Fibroblast of skin of scalp (primary cell): ENCODE measurements around the gene PORCN. TPM values are rescaled to one million over a fixed set of nuclear protein-coding genes. Genes with fewer than 3 reads are reported as not detected.

Experiments used
- DNase-seq: peaks from one replicate; pipeline ENCODE4 v3.0.0-alpha.2; 2013
- polyA plus RNA-seq, 2 experiments: library from polyadenylated mRNA; unstranded; fragments of 120-200 nt; gene quantifications; one replicate each; pipeline ENCODE4 v1.2.1, GENCODE V29; 2013; ENCODE audit not compliant: insufficient read length in 2 of 2

PORCN gene
- polyA plus RNA-seq (2013, experiment 1 of 2; ENCODE audit: insufficient read length) = 8.6 TPM
- 8.8 TPM for polyA plus RNA-seq (2013, experiment 2 of 2; ENCODE audit: insufficient read length)

- DNase-seq = peak; percentile 62
These were observed at the start of gene PORCN for GRCh38 chrX:48508400-48509244. TSS of gene PORCN (plus strand) at chrX:48508992. CDS start at chrX:48509821, 829 bp downstream.

- DNase-seq = no peak
These were observed 49.3 kb upstream of the PORCN start for GRCh38 chrX:48459483-48459882.

DNA sequence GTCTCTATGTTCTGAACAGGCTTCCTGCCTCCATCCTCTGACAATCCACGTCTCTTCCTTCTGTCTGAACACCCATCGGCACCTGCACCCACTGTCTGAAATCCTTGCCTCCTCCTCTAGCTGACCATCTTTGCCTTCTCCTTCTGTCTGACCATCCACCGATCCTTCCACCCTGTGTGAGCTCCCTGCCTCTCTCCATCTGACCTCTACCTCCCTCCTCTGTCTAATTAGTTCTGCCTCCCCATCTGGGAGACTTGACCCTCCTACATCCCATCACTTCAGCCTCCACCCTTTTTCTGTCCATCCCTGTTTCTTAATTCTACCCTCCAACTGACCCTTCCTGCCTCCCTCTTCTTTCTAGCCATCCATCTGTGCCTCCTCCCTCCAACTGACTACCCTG, 48.8 kb upstream of the PORCN start:
- DNase-seq = no peak

- DNase-seq = no peak
These were observed 48.2 kb upstream of the PORCN start for GRCh38 chrX:48460606-48461005.

DNA sequence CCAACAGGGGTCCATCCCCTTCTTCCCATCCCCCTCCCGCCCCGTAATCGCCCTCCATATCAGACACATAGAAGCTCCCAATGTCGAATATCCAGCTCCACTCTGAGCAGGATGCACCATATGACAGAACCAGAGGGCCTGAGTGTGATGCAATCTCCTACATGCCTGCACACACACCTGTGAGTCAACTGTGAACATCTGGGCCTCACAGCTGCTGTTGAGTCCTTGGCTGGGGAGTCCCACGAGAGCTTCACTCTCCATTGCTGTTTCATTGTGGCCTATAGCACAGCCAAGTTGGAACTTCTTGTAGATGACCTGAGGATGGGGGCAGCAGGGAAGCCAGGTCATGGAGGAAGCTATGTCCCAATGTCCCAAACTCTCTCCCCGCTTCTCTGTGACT, 47.0 kb upstream of the PORCN start:
- DNase-seq = no peak

DNA sequence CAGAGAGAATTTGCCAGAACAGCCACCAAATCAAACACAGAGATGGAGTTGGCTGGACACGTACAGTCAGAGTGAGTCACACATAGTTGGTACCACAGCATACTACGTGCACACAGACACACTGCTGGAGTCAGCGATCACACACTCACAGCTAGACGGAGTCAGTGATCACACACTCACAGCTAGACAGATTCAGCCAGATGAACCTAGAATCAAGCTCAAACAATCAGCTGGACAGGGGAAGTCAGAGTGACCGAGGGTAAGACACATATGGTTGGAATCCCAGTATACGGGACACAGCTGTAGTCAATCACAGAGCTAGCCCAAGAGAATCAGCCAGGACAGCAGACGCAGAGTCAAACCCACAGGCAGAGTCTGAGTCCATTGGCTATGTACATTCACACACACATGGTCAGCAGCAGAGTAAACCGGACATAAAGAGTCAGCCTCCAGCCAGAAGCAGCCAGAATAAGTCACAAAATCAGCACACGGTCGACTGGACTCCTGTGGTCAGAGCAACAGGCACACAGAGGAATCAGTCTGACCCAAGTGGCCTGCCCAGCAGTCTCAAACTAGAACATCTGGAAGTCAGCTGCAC, 43.4 kb upstream of the PORCN start:
- peak; percentile 94 for DNase-seq

DNA sequence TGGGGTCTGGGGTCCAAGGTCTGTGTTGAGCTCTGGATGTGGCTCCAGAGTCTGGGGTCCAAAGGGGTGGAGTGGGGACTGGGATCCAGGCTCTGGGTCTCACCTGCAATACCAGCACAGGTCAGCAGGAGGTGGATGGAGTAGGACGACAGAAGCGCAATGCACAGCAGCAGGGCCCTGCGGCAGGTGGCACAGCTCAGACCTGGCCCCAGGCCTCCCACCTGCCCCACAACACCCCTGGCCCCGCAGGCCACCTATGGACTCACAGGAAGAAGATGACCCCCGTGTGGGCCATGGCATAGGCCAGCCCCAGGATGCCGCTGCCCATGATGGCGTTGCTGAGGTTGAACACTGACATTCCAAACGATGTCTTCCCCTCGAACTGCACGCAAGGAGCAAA, 42.1 kb upstream of the PORCN start:
- DNase-seq = no peak

- DNase-seq = no peak
These were observed 41.5 kb upstream of the PORCN start for GRCh38 chrX:48467281-48467761.

DNA sequence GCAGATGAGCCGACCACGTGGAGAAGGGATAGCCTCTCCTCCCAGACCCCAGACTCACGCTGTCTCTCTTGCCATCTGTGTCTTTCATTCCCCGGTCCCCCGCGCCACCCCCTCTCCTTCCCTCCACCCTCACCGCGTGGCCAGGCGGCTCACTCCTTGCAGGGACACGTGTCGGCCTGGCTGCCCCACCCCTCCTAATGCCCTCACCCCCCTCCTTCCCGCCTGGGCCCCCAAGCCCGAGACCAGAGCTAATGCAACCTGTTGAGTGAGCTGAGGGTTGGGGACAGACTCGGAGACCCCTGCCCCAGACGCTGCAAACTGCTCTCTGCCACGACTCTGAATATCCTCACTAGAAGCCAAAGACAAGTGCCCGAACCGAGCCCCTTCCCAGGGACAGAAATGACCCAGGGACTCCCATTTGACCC, 40.5 kb upstream of the PORCN start:
- DNase-seq = no peak

- DNase-seq = no peak
These were observed 39.8 kb upstream of the PORCN start for GRCh38 chrX:48468693-48469691.

DNA sequence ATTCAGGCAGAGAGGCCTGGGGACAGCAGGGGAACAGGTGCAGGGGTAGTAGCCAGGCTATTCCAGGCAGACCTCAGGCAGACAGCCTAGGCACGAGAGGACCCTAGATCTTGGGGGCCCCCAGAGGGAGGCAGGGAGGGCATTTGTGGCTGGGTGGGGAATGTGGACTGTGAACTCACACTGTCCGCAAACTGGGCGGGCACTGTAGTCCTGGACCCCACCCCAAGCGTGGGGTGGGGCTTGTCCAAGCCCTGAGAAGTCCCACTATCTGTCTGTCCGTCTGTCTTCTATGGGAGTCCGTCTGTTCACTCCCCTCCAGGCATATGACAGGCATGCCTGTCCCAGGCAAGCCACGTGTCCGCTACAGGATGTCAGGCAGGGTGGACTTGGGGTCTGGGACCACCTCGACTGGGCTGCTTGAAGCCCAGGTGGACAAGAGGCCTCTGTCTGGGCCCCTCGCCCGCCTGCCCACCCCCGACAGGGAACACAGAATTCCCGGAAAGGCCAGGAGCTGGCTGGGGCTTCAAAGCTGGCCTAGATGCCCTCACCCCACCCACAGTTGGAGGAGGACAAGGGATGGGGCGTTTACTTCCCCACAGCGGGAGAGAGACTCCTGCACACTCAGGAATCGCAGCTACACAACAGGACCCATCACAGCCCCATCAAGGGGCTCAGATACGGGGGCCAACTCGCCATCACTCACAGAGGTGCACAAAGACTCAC, 38.5 kb upstream of the PORCN start, which contains the start of gene SLC38A5:
Gene SLC38A5 (minus strand): TSS at position 151 of the 723 bp plus-strand sequence. CDS start 2,336 bp downstream, outside the sequence.
- no peak for DNase-seq

DNA sequence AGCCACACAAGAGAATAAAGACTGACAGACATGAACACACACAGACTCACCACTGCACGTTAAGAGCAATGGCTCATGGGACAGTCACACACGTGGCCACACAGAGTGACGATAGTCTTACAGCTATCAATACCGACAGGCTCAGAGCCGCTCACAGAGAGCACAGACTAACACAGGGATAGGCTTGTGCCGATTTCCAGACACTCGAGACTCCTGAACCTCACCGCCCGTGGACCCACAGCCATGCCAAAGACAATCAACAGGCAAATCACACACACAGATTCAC, 38.0 kb upstream of the PORCN start:
- DNase-seq = no peak

DNA sequence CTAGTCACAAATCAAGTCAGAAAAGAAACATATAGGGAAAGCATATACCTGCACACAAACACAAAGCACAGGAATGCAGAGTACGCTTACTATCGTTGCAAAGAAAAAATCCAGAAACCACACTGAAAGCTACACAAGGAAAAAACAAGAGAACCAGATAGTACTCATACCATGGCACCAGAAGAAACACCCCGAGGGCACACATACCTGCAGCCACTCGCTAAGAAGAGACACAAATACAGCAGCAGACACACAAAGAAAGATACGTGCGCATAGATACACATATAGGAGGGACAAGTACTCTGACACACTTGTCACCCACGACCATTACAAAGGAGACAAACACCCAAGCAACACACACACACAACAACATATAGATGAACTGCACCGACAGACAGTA, 37.3 kb upstream of the PORCN start:
- no peak for DNase-seq

DNA sequence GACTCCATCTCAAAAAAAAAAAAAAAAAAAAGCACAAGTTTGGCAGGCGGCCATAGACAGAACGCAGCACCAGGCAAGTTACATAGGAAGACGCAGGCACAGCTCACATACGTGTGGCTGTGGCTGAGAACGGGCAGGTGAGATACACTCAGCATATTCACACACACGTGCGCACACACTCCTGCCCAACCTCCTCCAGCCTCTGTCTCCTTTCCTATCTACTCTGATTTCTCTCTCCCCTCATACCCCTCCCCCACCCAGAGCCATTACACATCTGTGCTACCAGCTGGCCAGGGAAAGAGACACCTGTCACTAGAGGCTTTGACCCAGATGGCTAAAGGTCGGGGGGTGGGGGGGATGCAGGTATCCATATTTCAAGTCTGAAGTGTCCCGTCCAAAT, 36.6 kb upstream of the PORCN start:
- no peak for DNase-seq

GRCh38 chrX:48472851-48473703, 35.7 kb upstream of the PORCN start:
- DNase-seq = peak; percentile 53

- DNase-seq = no peak
These were observed 35.1 kb upstream of the PORCN start for GRCh38 chrX:48473704-48473990.

GRCh38 chrX:48474127-48474526, 34.7 kb upstream of the PORCN start:
- DNase-seq = peak; percentile 45

DNA sequence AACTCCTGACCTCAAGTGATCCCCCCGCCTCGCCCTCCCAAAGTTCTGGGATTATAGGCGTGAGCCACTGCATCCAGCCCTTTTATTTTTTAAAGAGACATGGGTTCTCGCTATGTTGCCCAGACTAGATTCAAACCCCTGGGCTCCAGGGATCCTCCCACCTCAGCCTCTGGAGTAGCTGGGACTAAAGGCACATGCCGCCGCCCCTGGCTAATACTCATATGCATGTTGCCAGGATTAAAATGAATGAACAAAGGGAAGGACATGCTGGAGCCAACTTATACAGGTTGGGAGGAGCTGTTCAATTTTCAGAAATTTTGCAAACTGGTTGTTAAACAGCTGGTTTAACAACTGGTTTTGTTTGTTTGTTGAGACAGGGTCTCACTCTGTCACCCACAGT, 34.2 kb upstream of the PORCN start:
- DNase-seq = no peak

- no peak for DNase-seq
These were observed 33.5 kb upstream of the PORCN start for GRCh38 chrX:48475296-48475695.

DNA sequence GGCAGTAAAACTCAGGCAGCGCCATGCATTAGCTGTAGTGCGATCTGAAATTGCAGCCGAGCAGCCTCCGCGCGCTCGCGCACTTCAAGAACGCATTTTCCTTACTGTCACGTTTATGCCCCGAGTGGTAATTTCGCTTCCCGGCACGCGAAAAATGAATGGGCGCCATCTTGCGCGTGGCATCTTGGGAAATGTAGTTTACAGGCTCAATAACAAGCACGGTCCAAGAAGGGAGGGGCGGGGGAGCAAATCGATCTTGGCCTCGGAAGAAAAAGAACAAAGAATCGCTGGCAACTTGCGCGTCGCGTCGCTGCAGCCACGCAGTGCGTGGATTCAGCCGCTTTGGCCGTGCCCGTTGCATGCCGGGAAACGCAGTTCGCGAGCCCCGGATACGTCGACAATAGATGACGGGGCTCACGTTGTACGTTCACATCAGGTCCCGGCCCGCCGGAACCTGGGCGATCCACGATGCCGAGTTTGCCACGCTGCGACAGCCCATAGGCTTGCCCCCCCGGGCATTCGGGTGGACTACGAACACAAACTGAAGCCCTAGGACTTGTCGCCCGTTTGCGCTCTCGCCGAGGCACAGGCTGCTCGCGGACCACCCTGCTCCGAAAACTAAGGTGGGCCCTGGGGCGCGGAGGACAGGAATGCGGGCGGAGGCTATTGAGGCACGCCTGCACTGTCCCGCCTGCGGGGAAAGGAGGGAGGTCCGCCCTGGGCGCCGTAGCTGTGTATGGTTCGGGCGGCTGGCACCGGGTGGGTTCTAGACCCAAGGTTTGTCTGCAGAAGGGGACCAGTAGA, 32.8 kb upstream of the PORCN start, which contains the start of gene FTSJ1:
Gene FTSJ1 (plus strand): TSS at position 426 of the 804 bp plus-strand sequence. CDS start 1,849 bp downstream, outside the sequence.
- peak; percentile 93 for DNase-seq
